HG03159 (cell line): ENCODE measurements around the gene RIN3.
"Not testable (repeated sequence)": the region's sequence is repeated elsewhere in the genome, so short reads cannot be mapped to it uniquely, and the experiment has no call there.

Source experiments
- ATAC-seq: cut with Tn5 transposase; IDR thresholded peaks from one replicate; pipeline ENCODE4 v1.9.1; 2021; ENCODE audit warnings: mild to moderate bottlenecking, moderate library complexity; ENCODE audit not compliant: unreplicated experiment

RIN3 gene

GRCh38 chr14:92619671-92620456, 106.3 kb downstream of the RIN3 start:
- no peak for ATAC-seq

DNA sequence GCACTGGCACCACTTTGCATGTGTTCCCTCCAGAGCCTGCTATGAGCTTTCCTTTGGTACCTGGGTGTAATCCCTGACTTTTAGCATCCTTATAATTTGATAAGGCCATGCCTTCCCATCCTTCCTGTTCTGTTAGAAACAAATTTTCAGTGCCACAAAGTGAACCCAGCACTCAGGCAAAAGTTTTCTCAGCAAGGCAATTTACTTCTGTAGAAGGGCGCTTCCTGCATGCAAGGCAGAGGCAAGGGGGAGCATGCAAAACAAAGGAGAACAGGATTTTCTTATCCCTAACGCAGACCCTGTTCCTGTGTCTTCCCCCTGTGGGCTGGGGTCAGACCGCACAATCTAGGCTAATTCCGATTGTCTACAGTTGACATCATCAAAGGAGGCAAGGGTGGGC, 108.7 kb downstream of the RIN3 start:
- ATAC-seq: no peak

DNA sequence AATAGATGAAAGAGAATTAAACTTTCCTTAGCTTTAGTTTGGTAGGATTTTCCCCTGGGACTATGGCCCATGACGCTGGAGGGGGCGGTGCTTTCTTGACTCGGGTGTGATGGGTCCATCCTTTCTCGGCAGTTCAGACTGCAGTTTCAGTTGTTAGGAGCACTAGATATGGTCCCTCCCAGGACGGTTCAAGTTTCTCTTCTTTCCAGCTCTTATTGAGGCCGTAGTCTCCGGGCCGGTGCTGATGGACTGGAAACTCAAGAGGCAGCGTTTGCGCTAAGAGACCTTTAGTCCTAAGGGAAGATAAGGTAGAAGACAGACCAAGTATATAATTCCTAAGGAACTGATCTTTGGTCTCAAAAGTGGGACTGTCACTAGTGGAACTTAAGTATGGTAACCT, 111.2 kb downstream of the RIN3 start:
- ATAC-seq: no peak

DNA sequence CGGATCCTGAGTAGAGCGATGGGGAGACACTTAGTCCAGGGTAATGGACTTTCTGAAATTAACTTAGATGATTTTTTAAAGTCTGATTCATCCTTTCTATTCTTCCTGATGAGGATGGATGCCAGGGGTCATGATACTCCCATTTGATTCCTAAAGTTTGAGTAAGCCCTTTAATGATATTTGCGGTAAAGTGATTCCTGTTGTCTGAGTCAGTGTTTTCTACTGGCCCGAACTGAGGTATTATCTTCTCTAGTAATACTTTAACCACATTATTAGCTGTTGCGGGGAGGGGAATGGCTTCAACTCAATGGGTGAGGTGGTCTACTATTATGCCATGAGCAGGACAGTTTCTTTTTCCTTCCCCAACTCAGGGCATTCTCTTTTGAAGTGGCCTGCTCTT, 111.6 kb downstream of the RIN3 start:
- ATAC-seq: no peak

DNA sequence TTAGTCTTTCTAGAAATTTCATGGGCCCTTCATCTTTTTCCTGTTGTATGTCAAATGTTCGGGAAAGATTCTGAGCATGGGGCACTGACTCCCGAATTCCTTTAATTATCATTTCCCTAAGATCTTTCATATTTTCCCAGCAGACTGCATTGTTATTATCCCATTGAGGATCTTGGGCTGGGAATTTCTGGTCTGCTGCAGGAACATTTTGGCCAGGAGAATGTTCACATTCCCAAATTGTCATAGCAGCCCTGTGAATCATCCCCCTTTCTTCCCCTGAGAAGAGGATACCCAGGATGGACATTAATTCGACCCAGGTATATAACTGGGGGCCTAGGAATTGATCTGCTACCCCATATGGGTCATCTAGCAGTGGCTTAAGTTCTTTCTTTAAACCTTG, 112.5 kb downstream of the RIN3 start:
- no peak for ATAC-seq

DNA sequence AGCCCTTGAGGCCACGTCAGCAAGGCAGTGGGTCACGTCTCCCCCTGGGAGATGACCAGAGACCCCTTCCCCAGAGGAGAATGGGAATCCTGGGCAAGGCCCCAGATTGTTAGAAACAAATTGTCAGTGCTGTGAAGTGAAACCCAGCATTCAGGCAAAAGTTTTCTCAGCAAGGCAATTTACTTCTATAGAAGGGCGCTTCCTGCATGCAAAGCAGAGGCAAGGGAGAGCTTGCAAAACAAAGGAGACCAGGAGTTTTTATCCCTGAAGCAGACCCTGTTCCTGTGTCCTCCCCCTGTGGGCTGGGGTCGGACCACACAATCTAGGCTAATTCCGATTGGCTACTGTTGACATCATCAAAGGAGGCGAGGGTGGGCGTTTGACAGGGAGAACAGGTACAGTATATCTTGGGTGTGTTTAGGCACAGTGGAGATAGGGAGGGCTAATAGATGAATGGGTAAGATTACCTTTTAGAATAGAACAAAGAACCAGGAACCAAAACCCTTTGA, 114.2 kb downstream of the RIN3 start:
- no peak for ATAC-seq

DNA sequence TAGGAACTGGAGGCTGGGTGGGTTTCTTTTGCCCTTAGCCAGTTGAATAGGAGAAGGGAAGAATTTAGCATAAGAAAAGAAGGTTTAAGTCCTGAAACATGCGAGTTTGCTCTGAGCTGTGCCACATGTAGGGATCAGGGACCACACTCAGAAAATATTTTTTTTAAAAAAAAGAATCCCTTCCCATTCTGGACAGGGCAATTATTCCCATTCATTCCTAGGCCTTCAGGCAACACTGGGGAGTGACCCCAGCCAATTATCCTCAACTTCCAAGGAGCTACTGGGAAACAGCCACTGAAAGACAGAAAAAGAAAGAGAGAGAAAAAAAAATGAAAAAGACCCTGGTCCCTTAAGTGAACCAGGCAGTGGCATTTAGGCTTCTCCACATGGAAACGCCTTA, 115.1 kb downstream of the RIN3 start:
- no peak for ATAC-seq

GRCh38 chr14:92630367-92630766, 116.8 kb downstream of the RIN3 start:
- no peak for ATAC-seq

DNA sequence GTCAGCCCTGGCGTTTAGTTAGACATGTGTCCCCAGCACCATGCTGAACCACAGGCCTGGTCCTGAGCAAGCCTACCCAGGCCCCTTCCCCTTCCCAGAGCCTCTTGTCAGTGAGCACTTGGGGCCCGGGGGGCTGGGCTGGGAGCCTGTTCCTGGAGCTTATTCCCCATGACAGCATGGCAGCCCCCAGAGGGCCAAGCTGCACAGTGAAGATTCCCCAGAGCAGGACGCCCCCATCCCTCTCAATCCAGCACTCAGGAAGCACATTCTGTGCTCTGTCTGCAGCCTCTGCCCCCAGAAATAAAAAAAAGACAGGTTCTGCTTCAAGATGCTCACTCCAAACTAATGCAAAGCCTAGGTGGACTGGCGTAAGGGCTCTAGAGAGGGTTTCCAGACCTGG, 117.5 kb downstream of the RIN3 start:
- ATAC-seq: no peak

DNA sequence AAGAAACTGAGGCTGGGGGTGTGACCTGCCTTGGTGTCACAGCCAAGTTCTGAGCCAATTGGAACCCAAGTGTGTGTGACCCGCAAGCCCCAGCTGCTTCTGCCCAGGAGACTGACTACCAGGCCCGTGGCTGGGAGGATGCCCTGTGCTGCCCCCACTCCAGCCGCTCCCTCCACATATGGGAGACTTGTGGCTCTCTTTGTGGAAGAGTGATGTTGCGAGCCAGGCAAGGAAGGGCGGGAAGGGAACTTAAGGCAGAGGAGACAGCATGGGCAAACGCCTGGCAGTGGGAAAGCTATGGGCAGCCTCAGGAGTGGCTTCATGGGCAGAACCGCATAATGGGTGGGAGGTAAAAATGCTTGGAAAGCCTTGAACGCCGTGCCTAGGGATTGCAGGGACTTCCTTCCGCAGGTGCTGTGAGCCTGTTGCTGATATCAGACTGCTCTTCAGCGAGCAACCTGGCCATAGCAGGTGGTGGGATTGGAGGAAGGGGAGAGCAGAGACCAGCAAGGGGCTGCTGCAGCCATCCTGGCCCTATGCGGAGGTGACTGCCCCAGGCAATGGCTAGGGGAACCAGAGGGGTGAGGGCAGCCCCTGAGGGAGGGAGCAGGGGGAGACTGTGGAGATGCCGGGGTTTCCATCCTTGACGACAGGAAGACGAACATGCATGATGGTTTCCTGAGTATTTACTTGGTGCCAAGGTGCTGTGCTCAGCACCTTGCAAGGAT, 119.1 kb downstream of the RIN3 start:
- no peak for ATAC-seq

DNA sequence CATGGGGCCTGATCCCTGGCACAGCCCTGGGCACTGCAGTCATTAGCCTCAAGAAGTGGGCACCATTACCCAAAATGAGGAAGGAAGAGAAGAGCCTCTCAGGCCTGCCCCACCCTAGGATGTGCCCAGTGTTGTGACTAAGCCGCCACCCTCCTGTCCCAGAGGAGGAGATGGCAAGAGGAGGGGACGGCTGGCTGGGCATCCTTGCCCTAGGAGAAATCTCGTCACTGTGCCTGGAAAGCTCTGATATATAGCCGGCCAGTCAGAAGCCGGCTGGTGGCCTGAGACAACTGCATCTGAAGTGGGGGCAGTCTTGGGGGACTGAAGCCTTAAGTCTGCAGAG, 119.7 kb downstream of the RIN3 start:
- ATAC-seq: no peak

DNA sequence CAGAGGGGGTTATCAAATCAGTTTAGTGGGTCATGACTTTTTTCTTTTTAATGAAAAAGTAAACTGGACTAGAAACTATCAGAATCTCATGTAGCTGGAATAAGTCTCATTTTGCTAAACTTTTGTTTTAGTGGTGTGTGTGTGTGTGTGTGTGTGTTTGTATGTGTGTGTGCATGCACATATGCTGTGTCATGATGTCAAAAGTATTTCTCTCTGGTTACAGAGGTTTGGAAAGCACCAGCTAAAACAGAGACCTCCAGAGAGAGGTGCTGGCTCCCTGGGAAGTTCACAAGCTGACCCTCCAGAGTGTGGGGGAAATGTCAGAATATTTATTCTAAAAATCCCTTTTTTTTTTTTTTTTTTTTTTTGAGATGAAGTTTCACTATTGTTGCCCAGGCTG, 120.1 kb downstream of the RIN3 start:
- ATAC-seq: no peak

- ATAC-seq: no peak
These were observed 121.5 kb downstream of the RIN3 start for GRCh38 chr14:92635031-92635430.

- no peak for ATAC-seq
These were observed 122.3 kb downstream of the RIN3 start for GRCh38 chr14:92635896-92636295.

DNA sequence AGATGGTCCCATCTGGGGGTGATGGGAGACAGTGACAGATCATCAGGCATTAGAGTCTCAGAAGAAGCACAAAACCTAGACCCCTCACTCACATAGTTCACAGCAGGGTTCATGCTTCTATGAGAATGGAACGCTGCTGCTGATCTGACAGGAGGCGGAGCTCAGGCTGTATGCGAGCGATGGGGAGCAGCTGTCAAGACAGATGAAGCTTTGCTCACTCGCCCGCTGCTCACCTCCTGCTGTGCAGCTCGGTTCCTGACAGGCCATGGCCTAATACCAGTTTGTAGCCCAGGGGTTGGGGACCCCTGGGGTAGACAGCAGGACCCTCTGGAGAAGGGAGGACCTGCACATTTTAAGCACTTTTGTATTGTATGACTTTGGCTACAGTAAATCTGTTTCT, 123.6 kb downstream of the RIN3 start:
- ATAC-seq: no peak

- ATAC-seq: no peak
These were observed 124.3 kb downstream of the RIN3 start for GRCh38 chr14:92637864-92638263.

GRCh38 chr14:92638266-92638665, 124.7 kb downstream of the RIN3 start:
- no peak for ATAC-seq

DNA sequence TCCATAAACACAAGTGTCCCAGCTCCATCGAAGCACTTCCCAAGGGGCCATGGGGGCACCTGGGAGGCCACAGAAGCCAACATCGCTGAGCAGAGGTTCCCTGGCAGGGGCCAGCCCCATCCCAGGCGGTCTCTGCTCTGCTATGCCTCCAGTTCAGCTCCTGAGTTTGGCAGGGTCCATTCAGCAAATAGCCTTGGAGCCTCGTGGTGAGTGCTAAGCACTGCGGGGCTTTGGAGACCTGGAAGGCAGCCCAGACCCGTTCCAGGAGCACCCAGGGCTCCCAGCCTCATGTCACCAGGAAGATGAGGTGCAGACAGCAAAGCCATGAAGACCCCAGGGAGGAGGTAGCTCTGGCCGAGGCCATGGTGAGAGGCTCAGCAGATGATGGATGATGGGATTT, 125.3 kb downstream of the RIN3 start:
- no peak for ATAC-seq

DNA sequence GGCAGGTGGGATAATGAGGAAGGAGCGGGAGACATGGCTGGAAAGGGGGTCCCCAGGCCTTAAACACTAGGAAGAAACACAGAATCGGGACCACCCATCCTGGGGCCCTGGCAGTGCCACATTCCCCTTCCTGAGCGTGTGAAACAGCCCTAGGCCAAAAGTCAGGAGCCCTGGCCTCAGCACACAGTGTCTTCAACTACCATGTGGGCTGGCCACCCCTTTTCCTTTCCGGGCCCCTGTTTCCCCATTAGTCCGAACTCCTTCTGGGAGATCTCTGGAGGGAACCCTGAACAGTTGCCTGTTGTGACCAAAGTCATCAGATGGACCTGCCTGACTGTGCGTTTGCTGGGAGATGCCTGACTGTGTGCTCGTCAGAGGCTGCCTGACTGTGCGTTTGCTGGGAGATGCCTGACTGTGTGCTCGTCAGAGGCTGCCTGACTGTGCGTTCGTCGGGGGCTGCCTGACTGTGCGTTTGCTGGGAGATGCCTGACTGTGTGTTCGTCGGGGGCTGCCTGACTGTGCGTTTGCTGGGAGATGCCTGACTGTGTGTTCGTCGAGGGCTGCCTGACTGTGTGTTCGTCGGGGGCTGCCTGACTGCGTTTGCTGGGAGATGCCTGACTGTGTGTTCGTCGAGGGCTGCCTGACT, 126.0 kb downstream of the RIN3 start:
- ATAC-seq: not testable (repeated sequence)

DNA sequence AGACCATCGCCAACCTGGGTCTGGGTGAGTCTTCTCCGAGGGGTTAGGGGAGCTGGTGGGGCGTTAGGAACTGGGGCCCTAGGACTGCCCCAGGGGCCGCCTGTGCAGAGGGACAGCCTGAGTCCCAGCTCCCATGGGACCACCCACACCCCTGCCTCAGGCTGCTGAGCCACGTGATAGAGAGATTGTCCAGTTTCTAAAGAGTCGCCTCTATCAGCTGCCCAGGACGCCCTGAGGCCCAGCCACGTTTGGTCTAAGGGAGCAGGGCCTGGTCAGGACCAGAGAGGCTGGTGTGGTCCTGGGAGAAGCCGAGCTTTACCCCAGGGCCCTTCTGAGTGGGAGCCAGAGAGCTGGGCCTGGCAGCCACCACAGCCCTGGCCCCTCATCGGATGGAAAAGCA, 127.7 kb downstream of the RIN3 start:
- no peak for ATAC-seq

- ATAC-seq: no peak
These were observed 130.8 kb downstream of the RIN3 start for GRCh38 chr14:92644171-92644969.
